H1 (cell line): ENCODE data around the gene CNOT3. TPM values are rescaled to one million over a fixed set of nuclear protein-coding genes. Genes with fewer than 3 reads are reported as not detected.

Source experiments
- FOSL1 ChIP-seq: IDR thresholded peaks from 2 replicates; pipeline ENCODE4 v1.6.1; 2011; ENCODE audit warnings: mild to moderate bottlenecking, low read depth, low read length, moderate library complexity; ENCODE audit not compliant: insufficient read depth
- SRF ChIP-seq: IDR thresholded peaks from 2 replicates; pipeline ENCODE4 v1.6.1; 2011; ENCODE audit warnings: mild to moderate bottlenecking, low read depth, low read length, moderate library complexity
- TCF12 ChIP-seq: IDR thresholded peaks from 2 replicates; pipeline ENCODE4 v1.6.1; 2011; ENCODE audit warnings: low read depth, mild to moderate bottlenecking, low read length
- polyA plus RNA-seq, 7 experiments: library from polyadenylated mRNA; depleted of rRNA in 3 of 7; stranded (reverse) in 5 of 7; unstranded in 2 of 7; fragments of >200 nt in 5 of 7; fragments of 200-250 nt in 2 of 7; gene quantifications; 1 replicate in 5 of 7; 2 replicates in 1 of 7; 4 replicates in 1 of 7; pipeline versions ENCODE4 v1.2.1 to v1.2.3, GENCODE V29; 2011 to 2013; ENCODE audit warnings: missing spikeins in 2 of 7, mixed read lengths in 2 of 7
- total RNA-seq: library from RNA; stranded (reverse); fragmentation: NEBNext Ultra II Directional; extraction: Animal tissue kit (Norgen Biotek cat#: 25700); gene quantifications from 2 replicates; pipeline ENCODE4 v1.2.1, GENCODE V29; 2021
- TF ChIP-seq, protein P1 (sequence below), 3 experiments: IDR thresholded peaks; 1 replicate in 2 of 3; 2 replicates in 1 of 3; pipeline versions ENCODE4 v1.5.1 to v1.6.1; 2011; ENCODE audit warnings: low read length in 3 of 3, mild to moderate bottlenecking in 3 of 3, inconsistent platforms in 2 of 3, low read depth in 1 of 3, moderate library complexity in 1 of 3; ENCODE audit not compliant: insufficient read depth in 1 of 3; ENCODE audit errors: control extremely low read depth in 1 of 3
- TF ChIP-seq, protein P2 (sequence below): IDR thresholded peaks from 2 replicates; pipeline ENCODE4 v1.6.1; 2011; ENCODE audit warnings: low read depth, mild to moderate bottlenecking, low read length; ENCODE audit not compliant: insufficient read depth

The CNOT3 gene
- total and polyA plus RNA-seq, 2 of the 8 experiments (the other 6 are each of a cell fraction or from before 2014, with no cell fraction given) = 21.2 to 86.4 TPM

DNA sequence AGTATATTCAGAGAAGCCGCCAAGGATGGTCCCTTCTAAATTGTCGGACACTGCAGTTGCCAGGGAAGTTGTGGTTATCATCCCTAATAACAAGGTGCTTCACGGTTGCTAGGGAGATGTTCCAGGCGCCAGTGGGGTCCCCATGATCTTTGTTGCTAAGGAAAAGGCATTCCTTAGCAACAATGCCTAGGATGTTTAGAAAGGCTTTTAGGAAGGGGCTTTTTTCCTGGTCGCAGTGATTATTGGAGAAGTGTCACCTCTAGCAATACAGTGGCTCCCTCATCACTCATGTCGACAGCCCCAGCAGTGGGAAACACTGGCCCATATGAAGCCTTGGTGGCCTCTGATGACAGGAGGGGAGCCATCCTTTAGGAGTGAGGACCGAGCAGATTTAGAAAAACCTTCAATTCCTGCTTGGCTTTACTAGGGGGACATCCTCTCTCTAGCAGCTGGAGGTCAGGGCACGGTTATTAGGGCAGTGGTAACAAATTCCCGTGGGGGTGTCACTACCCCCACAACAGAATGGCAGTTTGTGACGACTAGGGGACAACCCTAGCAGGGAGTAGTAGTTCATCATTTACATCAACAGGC lies 41.8 kb downstream of the CNOT3 start (continued):
- no peak for TF ChIP-seq TCF12
- no peak for TF ChIP-seq SRF
- TF ChIP-seq, protein P1, sequence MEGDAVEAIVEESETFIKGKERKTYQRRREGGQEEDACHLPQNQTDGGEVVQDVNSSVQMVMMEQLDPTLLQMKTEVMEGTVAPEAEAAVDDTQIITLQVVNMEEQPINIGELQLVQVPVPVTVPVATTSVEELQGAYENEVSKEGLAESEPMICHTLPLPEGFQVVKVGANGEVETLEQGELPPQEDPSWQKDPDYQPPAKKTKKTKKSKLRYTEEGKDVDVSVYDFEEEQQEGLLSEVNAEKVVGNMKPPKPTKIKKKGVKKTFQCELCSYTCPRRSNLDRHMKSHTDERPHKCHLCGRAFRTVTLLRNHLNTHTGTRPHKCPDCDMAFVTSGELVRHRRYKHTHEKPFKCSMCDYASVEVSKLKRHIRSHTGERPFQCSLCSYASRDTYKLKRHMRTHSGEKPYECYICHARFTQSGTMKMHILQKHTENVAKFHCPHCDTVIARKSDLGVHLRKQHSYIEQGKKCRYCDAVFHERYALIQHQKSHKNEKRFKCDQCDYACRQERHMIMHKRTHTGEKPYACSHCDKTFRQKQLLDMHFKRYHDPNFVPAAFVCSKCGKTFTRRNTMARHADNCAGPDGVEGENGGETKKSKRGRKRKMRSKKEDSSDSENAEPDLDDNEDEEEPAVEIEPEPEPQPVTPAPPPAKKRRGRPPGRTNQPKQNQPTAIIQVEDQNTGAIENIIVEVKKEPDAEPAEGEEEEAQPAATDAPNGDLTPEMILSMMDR (IDR thresholded peaks at IDR 0.05; ENCODE audit: control extremely low read depth in 1 of 3, insufficient read depth in 1 of 3, low read depth in 1 of 3, low read length in 3 of 3) = no peak
- TF ChIP-seq FOSL1 = no peak
- TF ChIP-seq, protein P2, sequence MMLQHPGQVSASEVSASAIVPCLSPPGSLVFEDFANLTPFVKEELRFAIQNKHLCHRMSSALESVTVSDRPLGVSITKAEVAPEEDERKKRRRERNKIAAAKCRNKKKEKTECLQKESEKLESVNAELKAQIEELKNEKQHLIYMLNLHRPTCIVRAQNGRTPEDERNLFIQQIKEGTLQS = no peak
